Duodenal mucosa (tissue), 2 donors: ENCODE results near the gene SLC11A2.

Experiments used
- H3K27ac ChIP-seq: one replicate; pipeline ENCODE4 v1.7.0; 2013; ENCODE audit warnings: low read depth, low read length
- H3K27me3 ChIP-seq, 2 donors: one replicate each; pipeline ENCODE4 v1.7.0; 2013; ENCODE audit warnings: low read length in 2 of 2, control low read depth in 1 of 2; ENCODE audit not compliant: insufficient read depth in 2 of 2, control insufficient read depth in 1 of 2
- H3K36me3 ChIP-seq, 2 donors: one replicate each; pipeline ENCODE4 v1.7.0; 2013; ENCODE audit warnings: low read length in 2 of 2, control low read depth in 1 of 2; ENCODE audit not compliant: insufficient read depth in 2 of 2, control insufficient read depth in 1 of 2
- H3K4me1 ChIP-seq, 2 donors: one replicate each; pipeline ENCODE4 v1.7.0; 2013; ENCODE audit warnings: low read length in 2 of 2, control low read depth in 1 of 2; ENCODE audit not compliant: insufficient read depth in 2 of 2, control insufficient read depth in 1 of 2
- H3K4me3 ChIP-seq, 2 donors: one replicate each; pipeline ENCODE4 v1.7.0; 2013; ENCODE audit warnings: low read length in 2 of 2, low read depth in 1 of 2
- H3K9ac ChIP-seq, 2 donors: one replicate each; pipeline ENCODE4 v1.7.0; 2013; ENCODE audit warnings: low read length in 2 of 2, low read depth in 1 of 2
- H3K9me3 ChIP-seq, 2 donors: one replicate each; pipeline ENCODE4 v1.7.0; 2013; ENCODE audit warnings: low read length in 2 of 2, control low read depth in 1 of 2; ENCODE audit not compliant: control insufficient read depth in 1 of 2

The SLC11A2 gene

GRCh38 chr12:50984586-50985298, 41.4 kb downstream of the SLC11A2 start:
- Histone ChIP-seq H3K9me3 (no peaks in the 10 kb centered on the region), H3K9ac (no peak overlapping the region), H3K27me3 (no peaks in the 10 kb centered on the region), H3K4me3 (no peak overlapping the region), H3K4me1 (peaks cover 9 to 29% of the 10 kb centered on the region in 2 donors), H3K27ac (peak overlapping the region; percentile 55), H3K36me3 (peaks cover 4 to 23% of the 10 kb centered on the region in 2 donors)

DNA sequence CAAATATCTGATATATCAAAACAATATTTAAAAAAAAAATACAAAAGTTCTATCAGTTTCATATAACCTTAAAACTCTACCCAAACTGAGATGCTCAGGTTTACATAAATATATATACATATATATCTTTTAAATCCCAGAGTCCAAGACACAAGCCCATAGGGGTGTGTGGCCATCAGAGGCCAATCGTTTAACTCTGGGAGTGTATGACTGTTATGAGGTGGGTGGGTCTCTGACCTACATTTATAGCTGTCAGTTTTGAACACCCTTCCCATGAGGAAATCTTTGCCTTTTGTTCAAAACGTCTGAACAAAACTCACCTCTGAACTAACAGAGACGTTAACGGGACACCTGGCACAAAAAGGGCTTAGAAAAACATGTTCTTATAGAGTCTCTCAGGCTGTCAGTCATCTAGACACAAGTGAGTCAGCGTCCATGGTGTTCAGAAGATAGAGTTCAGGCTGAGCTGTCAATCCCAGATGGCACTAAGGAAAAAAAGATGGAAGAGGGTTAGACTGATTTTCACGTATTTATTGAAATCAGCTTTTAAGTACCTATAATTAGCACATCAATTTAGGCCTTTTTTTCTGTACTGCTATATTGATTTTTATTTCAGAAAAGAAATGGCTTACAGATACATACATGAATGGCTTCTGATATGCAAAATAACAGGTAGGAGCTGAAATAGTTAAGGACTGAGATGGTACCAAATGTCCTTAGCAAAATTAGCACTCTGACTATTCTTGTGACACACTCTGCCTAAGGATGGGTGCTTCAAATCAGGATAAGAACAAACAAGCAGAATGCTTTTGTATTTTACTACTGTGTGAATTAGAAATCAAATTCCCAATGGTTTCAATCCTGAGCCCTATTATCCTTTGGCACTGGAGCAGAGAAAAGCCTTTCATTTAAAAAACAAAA, 44.6 kb downstream of the SLC11A2 start:
- H3K9me3 ChIP-seq, result no peaks in the 10 kb centered on the region
- H3K27me3 ChIP-seq, result no peaks in the 10 kb centered on the region
- no peak overlapping the region for H3K4me3 ChIP-seq
- peaks cover 2 to 4% of the 10 kb centered on the region in 2 donors for H3K36me3 ChIP-seq
- H3K4me1 ChIP-seq, result peaks cover 6 to 25% of the 10 kb centered on the region in 2 donors
- no peak overlapping the region for H3K27ac ChIP-seq
- no peak overlapping the region for H3K9ac ChIP-seq

GRCh38 chr12:50980545-50980944, 45.6 kb downstream of the SLC11A2 start:
- no peak overlapping the region for H3K9ac ChIP-seq
- H3K27me3 ChIP-seq, result no peaks in the 10 kb centered on the region
- H3K9me3 ChIP-seq, result no peaks in the 10 kb centered on the region
- H3K4me1 ChIP-seq, result peaks cover 4 to 22% of the 10 kb centered on the region in 2 donors
- H3K36me3 ChIP-seq, result peaks cover 0 to 4% of the 10 kb centered on the region in 2 donors
- no peak overlapping the region for H3K4me3 ChIP-seq
- no peak overlapping the region for H3K27ac ChIP-seq

GRCh38 chr12:50979369-50980052, 46.7 kb downstream of the SLC11A2 start:
- H3K27ac ChIP-seq, result peak overlapping the region; percentile 6
- no peak overlapping the region for H3K9ac ChIP-seq
- no peaks in the 10 kb centered on the region for H3K9me3 ChIP-seq
- peaks cover 0 to 12% of the 10 kb centered on the region in 2 donors for H3K4me1 ChIP-seq
- H3K36me3 ChIP-seq, result peaks cover 0 to 4% of the 10 kb centered on the region in 2 donors
- H3K27me3 ChIP-seq, result no peaks in the 10 kb centered on the region
- no peak overlapping the region for H3K4me3 ChIP-seq

GRCh38 chr12:50971946-50972345, 54.2 kb downstream of the SLC11A2 start:
- Histone ChIP-seq H3K9ac (no peak overlapping the region), H3K9me3 (no peaks in the 10 kb centered on the region), H3K4me3 (no peak overlapping the region), H3K27ac (no peak overlapping the region), H3K27me3 (no peaks in the 10 kb centered on the region), H3K36me3 (peaks cover 2 to 4% of the 10 kb centered on the region in 2 donors), H3K4me1 (no peaks in the 10 kb centered on the region)

- peaks cover 0 to 4% of the 10 kb centered on the region in 2 donors for H3K36me3 ChIP-seq
- no peaks in the 10 kb centered on the region for H3K27me3 ChIP-seq
- H3K9me3 ChIP-seq, result no peaks in the 10 kb centered on the region
- no peak overlapping the region for H3K27ac ChIP-seq
- no peak overlapping the region for H3K4me3 ChIP-seq
- H3K9ac ChIP-seq, result no peak overlapping the region
- no peaks in the 10 kb centered on the region for H3K4me1 ChIP-seq
Observed at GRCh38 chr12:50964432-50964831, 61.8 kb downstream of the SLC11A2 start.

DNA sequence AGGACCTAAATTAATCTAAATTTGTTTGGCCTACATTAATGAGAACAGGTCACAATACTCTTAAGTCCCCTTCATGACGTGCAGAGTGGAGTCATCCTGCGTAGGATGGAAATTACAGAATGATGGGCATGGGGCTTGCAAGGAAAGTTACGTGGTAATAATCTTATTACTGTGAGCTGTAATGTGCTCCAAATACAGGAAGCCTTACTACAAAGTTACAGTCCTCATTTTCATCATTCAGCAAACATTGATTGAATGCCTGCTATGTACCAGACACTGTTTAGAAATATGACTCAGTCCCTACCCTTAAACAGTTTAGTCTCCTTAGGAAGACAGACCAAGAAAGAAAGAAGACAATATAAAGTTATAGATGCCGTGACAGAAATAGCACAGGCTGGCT, 64.5 kb downstream of the SLC11A2 start:
- Histone ChIP-seq H3K4me1 (no peaks in the 10 kb centered on the region), H3K27ac (no peak overlapping the region), H3K9ac (no peak overlapping the region), H3K9me3 (no peaks in the 10 kb centered on the region), H3K27me3 (no peaks in the 10 kb centered on the region), H3K36me3 (no peaks in the 10 kb centered on the region), H3K4me3 (no peak overlapping the region)

GRCh38 chr12:50960130-50960529, 66.1 kb downstream of the SLC11A2 start:
- Histone ChIP-seq H3K36me3 (no peaks in the 10 kb centered on the region), H3K4me3 (no peak overlapping the region), H3K4me1 (no peaks in the 10 kb centered on the region), H3K27ac (no peak overlapping the region), H3K27me3 (no peaks in the 10 kb centered on the region), H3K9ac (no peak overlapping the region), H3K9me3 (no peaks in the 10 kb centered on the region)

GRCh38 chr12:50955697-50956096, 70.5 kb downstream of the SLC11A2 start:
- Histone ChIP-seq H3K9ac (no peak overlapping the region), H3K36me3 (no peaks in the 10 kb centered on the region), H3K9me3 (no peaks in the 10 kb centered on the region), H3K27me3 (no peaks in the 10 kb centered on the region), H3K4me1 (no peaks in the 10 kb centered on the region), H3K4me3 (no peak overlapping the region), H3K27ac (no peak overlapping the region)

DNA sequence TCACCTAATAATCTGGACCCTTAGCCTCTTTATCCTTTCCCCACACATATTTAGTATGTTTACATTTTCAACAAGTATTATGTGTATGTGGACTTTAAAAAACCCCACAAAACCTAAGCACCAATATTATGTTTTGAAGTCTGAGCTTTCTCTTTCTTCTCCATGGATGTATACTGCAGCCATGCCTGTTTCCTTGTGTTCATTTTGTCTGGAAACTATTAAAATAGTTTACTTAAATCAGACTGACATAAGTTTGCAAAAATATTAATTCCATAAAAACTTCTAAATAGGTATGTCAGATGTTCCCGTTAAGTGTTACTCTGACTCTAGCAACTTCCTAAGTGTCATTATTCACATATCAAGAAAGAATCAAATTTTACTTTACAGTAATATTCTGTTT, 70.9 kb downstream of the SLC11A2 start:
- Histone ChIP-seq H3K27me3 (no peaks in the 10 kb centered on the region), H3K36me3 (no peaks in the 10 kb centered on the region), H3K27ac (no peak overlapping the region), H3K4me1 (no peaks in the 10 kb centered on the region), H3K4me3 (no peak overlapping the region), H3K9ac (no peak overlapping the region), H3K9me3 (no peaks in the 10 kb centered on the region)
